Astrocyte (in vitro differentiated cells and primary cell): ENCODE data around the gene TCF7L2. TPM values are rescaled to one million over a fixed set of nuclear protein-coding genes. Genes with fewer than 3 reads are reported as not detected.
A peak's percentile ranks its signal among the peaks of the same experiment; 100 is the strongest.

ENCODE experiments used
- DNase-seq: peaks from one replicate; pipeline ENCODE4 v3.0.0-alpha.2; 2010; ENCODE audit warnings: low read depth
- FAIRE-seq: peaks from 2 replicates; lab custom pipeline; 2011; peaks lifted over from hg19 to GRCh38; lab: Jason Lieb, UNC
- H2AFZ ChIP-seq: 2 replicates; pipeline ENCODE4 v1.6.0; 2012; ENCODE audit warnings: low read depth, low read length, inconsistent platforms
- H3K27ac ChIP-seq: 2 replicates; pipeline ENCODE4 v1.5.1; 2011; ENCODE audit warnings: low read depth, low read length, inconsistent platforms
- H3K27me3 ChIP-seq: 2 replicates; pipeline ENCODE4 v1.6.0; 2011; ENCODE audit warnings: low read length, inconsistent platforms; ENCODE audit not compliant: insufficient read depth
- H3K36me3 ChIP-seq: 2 replicates; pipeline ENCODE4 v1.5.1; 2011; ENCODE audit warnings: low read length, inconsistent platforms; ENCODE audit not compliant: insufficient read depth
- H3K4me1 ChIP-seq: 2 replicates; pipeline ENCODE4 v1.5.1; 2011; ENCODE audit warnings: low read length, inconsistent platforms; ENCODE audit not compliant: insufficient read depth
- H3K4me2 ChIP-seq: 2 replicates; pipeline ENCODE4 v1.6.0; 2012; ENCODE audit warnings: low read length, inconsistent platforms
- H3K4me3 ChIP-seq: 2 replicates; pipeline ENCODE4 v1.5.1; 2011; ENCODE audit warnings: low read depth, mild to moderate bottlenecking, low read length, inconsistent platforms; ENCODE audit not compliant: insufficient read depth
- H3K79me2 ChIP-seq: 2 replicates; pipeline ENCODE4 v1.6.0; 2012; ENCODE audit warnings: mild to moderate bottlenecking, low read length, inconsistent platforms; ENCODE audit not compliant: insufficient read depth
- H3K9ac ChIP-seq: 2 replicates; pipeline ENCODE4 v1.6.0; 2012; ENCODE audit warnings: mild to moderate bottlenecking, low read length, inconsistent platforms
- H3K9me3 ChIP-seq: 2 replicates; pipeline ENCODE4 v1.5.1; 2012; ENCODE audit warnings: low read depth, mild to moderate bottlenecking, low read length, inconsistent platforms; ENCODE audit not compliant: insufficient read depth
- H4K20me1 ChIP-seq: 2 replicates; pipeline ENCODE4 v1.6.0; 2012; ENCODE audit warnings: low read length, inconsistent platforms; ENCODE audit not compliant: insufficient read depth
- H3K27ac Mint-ChIP-seq: one replicate; pipeline ENCODE4 v1.8.0; 2021; ENCODE audit warnings: mild to moderate bottlenecking, mixed read lengths; ENCODE audit not compliant: unreplicated experiment
- H3K27me3 Mint-ChIP-seq: one replicate; pipeline ENCODE4 v1.8.0; 2021; ENCODE audit warnings: low read depth, mixed read lengths; ENCODE audit not compliant: unreplicated experiment
- H3K36me3 Mint-ChIP-seq: one replicate; pipeline ENCODE4 v1.8.0; 2021; ENCODE audit warnings: low read depth, mixed read lengths; ENCODE audit not compliant: unreplicated experiment
- H3K4me1 Mint-ChIP-seq: one replicate; pipeline ENCODE4 v1.8.0; 2021; ENCODE audit warnings: low read depth, mixed read lengths; ENCODE audit not compliant: unreplicated experiment
- H3K4me3 Mint-ChIP-seq: one replicate; pipeline ENCODE4 v1.8.0; 2021; ENCODE audit warnings: mild to moderate bottlenecking, moderate library complexity, mixed read lengths; ENCODE audit not compliant: unreplicated experiment
- H3K9me3 Mint-ChIP-seq: one replicate; pipeline ENCODE4 v1.8.0; 2021; ENCODE audit warnings: mild to moderate bottlenecking, mixed read lengths; ENCODE audit not compliant: unreplicated experiment
- EZH2 ChIP-seq: IDR thresholded peaks from 2 replicates; pipeline ENCODE4 v1.6.1; 2012; ENCODE audit warnings: mild to moderate bottlenecking, low read length, inconsistent platforms; ENCODE audit not compliant: insufficient read depth
- total RNA-seq: library from RNA; stranded (reverse); gene quantifications from 2 replicates; pipeline ENCODE4 v1.2.1, GENCODE V29; 2021
- TF ChIP-seq, protein P1 (sequence below): IDR thresholded peaks from 2 replicates; pipeline ENCODE4 v1.5.1; 2011; ENCODE audit warnings: low read depth, mild to moderate bottlenecking, inconsistent platforms, low read length, moderate library complexity; ENCODE audit not compliant: insufficient read depth

The TCF7L2 gene
- total RNA-seq, 1 donor from 2014 or later, result 52.4 TPM

DNA sequence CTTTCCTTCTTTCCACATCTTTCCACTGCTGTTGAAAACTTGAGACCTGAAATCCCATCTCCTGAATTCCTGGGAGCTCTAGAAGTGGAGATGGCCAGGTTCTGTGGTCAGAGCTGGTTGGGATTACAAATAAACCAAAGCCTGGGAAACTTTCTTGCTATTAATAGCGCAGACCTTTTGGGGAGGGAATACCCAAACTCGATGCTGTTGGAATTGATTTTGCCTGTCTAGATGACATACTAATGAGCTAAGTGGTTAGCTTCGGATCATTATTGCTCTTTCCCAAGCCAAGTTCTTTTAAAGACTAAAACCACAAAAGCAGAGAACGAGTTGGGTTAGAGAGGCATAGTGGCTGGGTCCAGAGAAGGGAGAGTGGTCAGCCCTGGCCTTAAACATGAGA lies 76.6 kb downstream of the TCF7L2 start:
- Mint-ChIP-seq H3K27me3 (no peaks in the 10 kb centered on the region), H3K27ac (peak overlapping the region; percentile 96), H3K36me3 (peaks cover 5% of the 10 kb centered on the region), H3K4me3 (peak overlapping the region; percentile 60), H3K4me1 (peaks cover 60% of the 10 kb centered on the region), H3K9me3 (no peaks in the 10 kb centered on the region)
- no peaks in the 10 kb centered on the region for H3K36me3 ChIP-seq
- no peak for FAIRE-seq
- peaks cover 63% of the 10 kb centered on the region for H4K20me1 ChIP-seq
- TF ChIP-seq EZH2, result no peak
- TF ChIP-seq, protein P1, sequence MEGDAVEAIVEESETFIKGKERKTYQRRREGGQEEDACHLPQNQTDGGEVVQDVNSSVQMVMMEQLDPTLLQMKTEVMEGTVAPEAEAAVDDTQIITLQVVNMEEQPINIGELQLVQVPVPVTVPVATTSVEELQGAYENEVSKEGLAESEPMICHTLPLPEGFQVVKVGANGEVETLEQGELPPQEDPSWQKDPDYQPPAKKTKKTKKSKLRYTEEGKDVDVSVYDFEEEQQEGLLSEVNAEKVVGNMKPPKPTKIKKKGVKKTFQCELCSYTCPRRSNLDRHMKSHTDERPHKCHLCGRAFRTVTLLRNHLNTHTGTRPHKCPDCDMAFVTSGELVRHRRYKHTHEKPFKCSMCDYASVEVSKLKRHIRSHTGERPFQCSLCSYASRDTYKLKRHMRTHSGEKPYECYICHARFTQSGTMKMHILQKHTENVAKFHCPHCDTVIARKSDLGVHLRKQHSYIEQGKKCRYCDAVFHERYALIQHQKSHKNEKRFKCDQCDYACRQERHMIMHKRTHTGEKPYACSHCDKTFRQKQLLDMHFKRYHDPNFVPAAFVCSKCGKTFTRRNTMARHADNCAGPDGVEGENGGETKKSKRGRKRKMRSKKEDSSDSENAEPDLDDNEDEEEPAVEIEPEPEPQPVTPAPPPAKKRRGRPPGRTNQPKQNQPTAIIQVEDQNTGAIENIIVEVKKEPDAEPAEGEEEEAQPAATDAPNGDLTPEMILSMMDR, result no peak
- no peak overlapping the region for H3K4me3 ChIP-seq
- peak overlapping the region; percentile 77 for H3K27ac ChIP-seq
- peak; percentile 98 for DNase-seq
- peaks cover 42% of the 10 kb centered on the region for H3K4me1 ChIP-seq
- H3K9ac ChIP-seq, result peak overlapping the region; percentile 26
- peak overlapping the region; percentile 66 for H3K4me2 ChIP-seq
- H3K27me3 ChIP-seq, result no peaks in the 10 kb centered on the region
- no peaks in the 10 kb centered on the region for H3K9me3 ChIP-seq
- no peak overlapping the region for H2AFZ ChIP-seq
- peaks cover 57% of the 10 kb centered on the region for H3K79me2 ChIP-seq

DNA sequence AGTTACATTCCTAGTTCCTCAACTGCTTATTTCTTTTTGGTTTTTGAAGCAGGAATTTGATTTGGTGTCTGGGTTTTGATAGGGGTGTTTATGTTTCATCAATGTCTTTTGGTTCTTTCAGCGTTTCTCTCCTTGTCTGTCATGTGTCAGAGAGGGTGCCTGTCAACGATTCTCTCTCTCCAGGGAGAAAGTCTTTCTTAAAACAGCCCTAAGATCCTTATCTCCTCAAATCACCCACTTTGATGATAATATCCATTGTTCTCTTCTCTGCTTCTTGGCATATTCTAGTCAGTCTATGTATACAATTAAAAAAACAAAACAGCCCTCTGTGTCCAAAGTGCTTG lies 77.2 kb downstream of the TCF7L2 start:
- H3K36me3 Mint-ChIP-seq, result peaks cover 6% of the 10 kb centered on the region
- Histone ChIP-seq H2AFZ (no peak overlapping the region), H3K4me1 (peaks cover 42% of the 10 kb centered on the region), H3K4me3 (no peak overlapping the region), H3K27ac (peak overlapping the region; percentile 51), H3K4me2 (peak overlapping the region; percentile 66), H3K36me3 (no peaks in the 10 kb centered on the region), H3K9ac (peak overlapping the region; percentile 19), H3K9me3 (no peaks in the 10 kb centered on the region), H3K79me2 (peaks cover 58% of the 10 kb centered on the region), H3K27me3 (no peaks in the 10 kb centered on the region), H4K20me1 (peaks cover 63% of the 10 kb centered on the region)
- no peak for DNase-seq
- H3K4me3 Mint-ChIP-seq, result peak overlapping the region; percentile 2
- no peaks in the 10 kb centered on the region for H3K27me3 Mint-ChIP-seq
- TF ChIP-seq, protein P1, result no peak
- no peak for TF ChIP-seq EZH2
- no peaks in the 10 kb centered on the region for H3K9me3 Mint-ChIP-seq
- H3K4me1 Mint-ChIP-seq, result peaks cover 57% of the 10 kb centered on the region
- no peak for FAIRE-seq
- H3K27ac Mint-ChIP-seq, result peak overlapping the region; percentile 96

DNA sequence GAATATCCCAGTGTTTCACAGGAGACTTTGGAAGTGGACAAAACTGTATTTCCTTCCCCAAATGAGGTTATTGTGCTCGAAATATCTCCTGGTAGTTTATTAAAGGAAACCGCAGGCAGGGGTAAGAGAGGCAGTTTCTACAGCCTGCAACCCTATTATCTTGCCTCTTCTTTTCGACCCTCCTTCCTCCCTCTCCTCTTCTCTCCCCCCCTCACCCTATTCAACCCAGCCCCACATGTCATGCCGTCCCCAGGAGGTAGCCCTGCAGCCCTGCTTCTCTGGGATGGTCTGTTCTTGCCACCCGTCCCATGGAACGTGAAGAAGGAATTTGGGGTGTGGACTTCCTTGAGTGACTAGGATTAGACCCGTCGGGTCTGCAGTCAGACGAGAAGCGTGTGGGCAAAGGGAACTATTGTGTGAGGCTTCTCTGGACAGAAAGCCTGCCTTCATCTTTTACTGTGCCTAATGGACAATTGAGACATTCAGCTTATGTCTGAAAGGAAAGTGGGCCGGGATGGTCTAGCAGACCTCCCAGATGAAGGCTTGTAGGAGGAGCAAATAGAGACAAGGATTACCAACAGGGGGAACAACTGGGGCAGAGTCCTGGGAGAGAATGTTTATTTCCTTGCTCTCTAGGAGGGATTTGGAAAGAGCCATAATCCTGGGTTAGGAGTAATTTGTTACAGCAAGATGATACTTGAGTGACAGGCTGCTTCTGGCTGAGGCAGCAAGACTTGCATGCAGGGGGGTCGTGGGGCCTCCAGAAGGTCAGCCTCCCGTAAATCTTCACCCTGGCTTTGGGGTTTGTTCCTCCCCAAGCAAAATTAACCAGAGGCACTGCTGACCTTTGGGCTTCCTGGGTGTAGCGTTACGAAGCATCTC lies 77.8 kb downstream of the TCF7L2 start:
- TF ChIP-seq EZH2, result no peak
- TF ChIP-seq, protein P1, result no peak
- H3K4me2 ChIP-seq, result peak overlapping the region; percentile 66
- no peaks in the 10 kb centered on the region for H3K36me3 ChIP-seq
- Mint-ChIP-seq H3K9me3 (no peaks in the 10 kb centered on the region), H3K27ac (peak overlapping the region; percentile 96), H3K27me3 (no peaks in the 10 kb centered on the region), H3K36me3 (peaks cover 6% of the 10 kb centered on the region), H3K4me3 (peak overlapping the region; percentile 72), H3K4me1 (peaks cover 54% of the 10 kb centered on the region)
- no peaks in the 10 kb centered on the region for H3K27me3 ChIP-seq
- DNase-seq (no peak), FAIRE-seq (no peak)
- peaks cover 42% of the 10 kb centered on the region for H3K4me1 ChIP-seq
- H3K9me3 ChIP-seq, result no peaks in the 10 kb centered on the region
- H3K27ac ChIP-seq, result peak overlapping the region; percentile 51
- no peak overlapping the region for H2AFZ ChIP-seq
- peaks cover 58% of the 10 kb centered on the region for H3K79me2 ChIP-seq
- peaks cover 63% of the 10 kb centered on the region for H4K20me1 ChIP-seq
- H3K4me3 ChIP-seq, result no peak overlapping the region
- H3K9ac ChIP-seq, result peak overlapping the region; percentile 19
